ENCODE results near the gene GNG5. TPM values are rescaled to one million over a fixed set of nuclear protein-coding genes. Genes with fewer than 3 reads are reported as not detected.
A peak's percentile ranks its signal among the peaks of the same experiment; 100 is the strongest.
"Not testable (repeated sequence)": the region's sequence is repeated elsewhere in the genome, so short reads cannot be mapped to it uniquely, and the experiment has no call there.

The GNG5 gene
- total RNA-seq, 1 experiment from 2014 or later, result 32.2 TPM

DNA sequence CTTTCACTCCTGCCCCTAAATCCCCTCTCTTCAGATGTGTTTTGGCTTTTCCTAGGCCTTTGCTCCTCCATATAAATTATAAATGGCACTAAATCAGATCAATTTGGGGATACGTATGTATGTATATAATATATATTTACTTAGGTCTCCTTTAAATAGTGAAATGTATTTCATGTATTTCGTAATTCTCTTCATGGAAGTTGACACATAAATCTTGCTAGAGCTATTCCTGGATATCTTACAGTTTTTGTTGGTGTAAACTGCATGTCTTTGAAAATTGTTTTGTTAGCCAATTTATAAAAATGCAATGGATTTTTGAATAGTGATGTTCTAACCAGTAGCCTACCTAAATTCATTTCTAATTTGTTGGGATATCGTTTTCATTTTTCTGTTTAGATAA, 18.3 kb downstream of the GNG5 start:
- DNase-seq (ENCODE audit: low spot score), result no peak

DNA sequence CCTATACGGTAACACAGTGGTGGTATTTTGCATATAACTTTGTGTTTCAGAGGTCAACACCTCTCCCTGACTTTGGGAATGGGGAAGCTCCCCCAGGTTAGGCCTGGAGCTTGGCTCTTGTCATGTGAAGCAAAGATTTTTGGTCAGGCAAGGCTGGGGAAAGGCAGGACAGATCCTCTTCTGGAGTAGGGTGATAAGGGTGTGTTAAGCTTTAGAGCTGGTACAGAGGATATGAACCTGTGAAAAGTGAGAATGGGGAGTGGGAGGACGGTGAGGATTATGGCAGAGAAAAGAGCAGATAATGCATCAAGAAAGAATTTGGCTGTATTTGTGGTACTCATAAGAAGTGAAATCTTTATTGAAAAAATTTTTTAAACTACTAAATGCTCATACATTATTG, 25.1 kb downstream of the GNG5 start:
- DNase-seq (ENCODE audit: low spot score), result no peak

DNA sequence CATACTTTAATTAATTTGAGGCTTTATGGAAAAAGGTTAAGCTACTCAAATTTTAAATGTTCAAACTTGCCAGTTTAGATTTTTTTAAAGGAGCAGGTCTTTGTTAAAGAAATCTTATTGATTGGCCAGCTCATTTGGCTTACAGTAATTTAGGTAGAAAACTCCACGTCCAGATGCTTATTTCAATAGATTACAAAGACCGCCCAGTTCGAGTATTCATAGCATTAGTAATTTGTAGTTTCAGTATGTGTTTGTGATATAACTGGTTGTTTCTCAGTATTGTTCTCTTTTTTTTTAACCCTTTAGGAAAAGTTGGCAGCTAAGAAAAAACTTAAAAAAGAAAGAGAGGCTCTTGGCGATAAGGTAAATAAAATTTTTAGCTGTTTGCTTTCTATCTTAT, 25.7 kb downstream of the GNG5 start:
- DNase-seq (ENCODE audit: low spot score), result no peak

DNA sequence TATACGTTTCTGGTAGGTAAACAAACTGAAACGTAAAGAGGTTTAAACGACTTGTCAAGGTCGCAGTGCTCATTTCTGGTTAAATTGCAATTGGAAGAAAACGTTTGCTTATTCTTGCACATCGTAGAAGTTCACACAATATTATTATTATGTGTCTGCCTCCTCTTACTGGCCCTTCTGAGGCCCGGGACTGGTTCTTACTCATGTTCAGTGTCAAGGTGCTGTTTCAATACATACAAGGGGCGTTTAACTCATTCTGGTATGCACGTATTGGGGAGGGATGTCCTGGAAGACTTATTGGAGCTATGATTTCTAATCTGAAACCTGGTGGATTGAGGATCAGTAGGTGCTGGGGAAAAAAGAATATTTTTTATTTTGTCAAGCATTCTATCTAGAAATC, 26.4 kb downstream of the GNG5 start:
- DNase-seq (ENCODE audit: low spot score), result no peak

DNA sequence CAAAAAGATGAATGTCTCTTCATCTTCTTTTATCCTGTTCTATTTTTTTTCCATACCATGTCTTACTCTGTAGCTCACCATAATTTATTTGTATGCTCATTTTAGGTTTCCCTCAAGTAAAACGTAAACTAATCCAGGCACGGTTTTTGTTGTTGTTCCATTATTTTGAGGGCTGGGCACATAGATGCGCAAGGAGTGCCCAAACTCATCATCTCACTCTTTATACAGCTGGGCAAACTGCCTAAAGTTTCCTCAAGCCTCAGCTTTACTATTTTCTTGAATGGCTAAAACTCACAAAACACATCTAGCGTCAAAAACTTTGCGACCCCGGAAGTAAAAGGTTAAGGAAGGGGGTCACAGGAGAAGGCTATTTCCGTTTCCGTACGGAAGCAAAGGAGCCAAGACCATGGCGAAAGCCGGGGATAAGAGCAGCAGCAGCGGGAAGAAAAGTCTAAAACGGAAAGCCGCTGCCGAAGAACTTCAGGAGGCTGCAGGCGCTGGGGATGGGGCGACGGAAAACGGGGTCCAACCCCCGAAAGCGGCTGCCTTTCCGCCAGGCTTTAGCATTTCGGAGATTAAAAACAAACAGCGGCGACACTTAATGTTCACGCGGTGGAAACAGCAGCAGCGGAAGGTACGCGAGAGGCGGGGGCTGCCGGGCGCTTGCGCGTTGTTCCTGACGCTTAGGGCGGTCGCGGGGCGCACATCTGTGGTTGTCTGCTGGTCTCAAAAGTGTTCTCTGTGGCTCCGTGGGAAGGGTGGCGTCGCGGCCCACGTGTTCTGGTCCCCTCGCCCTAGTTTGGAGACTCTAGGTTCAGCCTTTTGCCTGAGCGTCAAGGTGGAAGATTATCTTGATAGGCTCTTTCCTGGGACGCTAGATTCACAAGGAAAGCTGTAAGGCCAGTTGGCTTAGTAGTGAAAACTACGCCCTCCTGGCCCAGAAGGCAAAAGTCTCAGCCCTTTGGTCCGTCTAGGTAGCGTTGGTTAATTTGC, 27.2 kb downstream of the GNG5 start, which contains the start of gene RPF1:
TSS of gene RPF1 (plus strand) at position 391 of the 993 bp plus-strand sequence. CDS start at position 407, 16 bp downstream.
- DNase-seq (ENCODE audit: low spot score), result peak; percentile 63

DNA sequence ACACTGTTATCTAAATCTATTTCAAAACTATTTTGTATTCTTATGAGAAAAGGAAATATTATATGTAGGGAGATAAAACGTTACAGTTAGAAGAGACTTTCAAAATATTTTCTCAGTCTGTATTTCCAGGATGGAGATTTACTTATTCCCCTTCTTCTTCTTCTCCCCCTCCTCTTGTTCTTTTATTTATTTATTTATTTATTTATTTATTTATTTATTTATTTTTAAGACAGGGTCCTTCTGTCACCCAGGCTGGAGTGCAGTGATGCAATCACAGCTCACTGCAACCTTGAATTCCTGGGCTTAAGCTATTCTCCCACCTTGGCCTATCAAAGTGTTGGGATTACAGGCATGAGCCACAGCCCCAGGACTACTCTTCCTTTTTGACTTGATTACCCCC, 30.2 kb downstream of the GNG5 start:
- no peak for DNase-seq (ENCODE audit: low spot score)

DNA sequence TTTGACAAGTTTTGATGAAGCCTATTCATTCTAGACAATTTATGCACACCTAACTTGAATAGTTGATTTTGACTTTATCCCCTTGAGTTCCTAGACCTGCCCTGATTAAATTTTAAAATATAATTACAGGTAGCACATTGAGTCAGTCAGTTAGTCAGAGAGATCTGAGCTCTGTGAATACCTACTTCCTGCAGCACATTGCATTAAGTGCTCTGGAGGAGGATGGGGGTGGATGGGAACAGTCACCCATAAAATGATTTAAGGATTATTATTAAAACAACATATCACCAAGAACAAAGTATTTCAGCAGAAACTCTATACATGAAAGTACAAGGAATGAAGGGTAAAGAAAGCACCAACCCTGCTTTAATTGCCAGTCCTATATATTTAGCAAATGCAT, 39.1 kb downstream of the GNG5 start:
- DNase-seq (ENCODE audit: low spot score), result no peak

DNA sequence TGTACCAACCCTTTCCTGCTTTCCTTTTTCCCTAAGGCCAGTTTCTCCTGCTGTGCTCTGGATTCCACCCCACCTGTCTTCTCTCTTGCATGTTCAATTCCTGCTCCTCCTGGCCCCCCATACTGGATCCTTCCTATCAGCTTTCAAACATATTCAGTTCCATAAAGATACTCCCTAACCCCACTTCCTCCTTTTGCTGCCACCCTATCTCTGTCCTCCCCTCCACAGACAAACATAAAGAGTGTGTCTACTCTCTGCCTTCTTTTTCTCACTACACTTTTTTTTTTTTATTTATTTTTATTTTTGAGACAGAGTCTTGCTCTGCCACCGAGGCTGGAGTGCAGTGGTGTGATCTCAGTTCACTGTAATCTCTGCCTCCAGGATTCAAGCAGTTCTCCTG, 44.3 kb downstream of the GNG5 start:
- DNase-seq (ENCODE audit: low spot score), result no peak

DNA sequence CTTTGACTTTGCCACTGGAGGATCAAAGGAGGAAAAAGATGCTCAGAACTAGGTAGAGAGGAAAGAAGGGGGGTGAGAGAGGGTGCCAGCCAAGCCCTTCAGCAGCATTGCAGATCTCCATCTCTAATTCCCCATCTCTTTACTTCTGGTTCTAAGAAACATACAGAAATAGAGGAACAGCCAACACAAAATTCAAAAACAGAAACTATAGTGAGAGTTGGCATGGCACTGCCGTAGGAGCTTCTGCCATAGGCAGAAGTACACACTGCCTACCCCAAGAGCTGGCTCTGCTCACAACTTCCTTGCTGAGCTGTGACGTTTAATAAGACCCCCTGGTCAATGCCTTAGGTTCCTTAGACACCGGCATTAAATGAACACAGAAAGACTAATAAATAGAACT, 53.9 kb downstream of the GNG5 start:
- no peak for DNase-seq (ENCODE audit: low spot score)

DNA sequence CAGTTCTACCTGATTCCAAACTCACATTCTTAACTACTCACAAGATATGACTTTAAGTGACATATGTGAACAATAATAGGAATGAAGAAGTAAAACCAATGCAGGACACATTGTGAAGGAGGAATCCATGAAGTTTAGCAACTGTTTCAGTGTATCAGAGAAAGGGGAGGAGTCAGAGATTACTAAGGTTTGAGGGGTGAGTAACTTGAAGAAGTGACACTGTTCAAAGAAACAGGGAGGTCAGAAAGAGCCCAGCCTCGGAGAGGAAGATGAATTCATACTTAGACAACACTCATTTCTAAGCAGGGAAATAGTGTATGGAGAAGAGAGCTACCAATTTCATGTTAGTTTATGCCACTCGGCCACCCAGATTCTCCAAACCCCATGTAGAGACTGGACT, 55.5 kb downstream of the GNG5 start:
- no peak for DNase-seq (ENCODE audit: low spot score)

DNA sequence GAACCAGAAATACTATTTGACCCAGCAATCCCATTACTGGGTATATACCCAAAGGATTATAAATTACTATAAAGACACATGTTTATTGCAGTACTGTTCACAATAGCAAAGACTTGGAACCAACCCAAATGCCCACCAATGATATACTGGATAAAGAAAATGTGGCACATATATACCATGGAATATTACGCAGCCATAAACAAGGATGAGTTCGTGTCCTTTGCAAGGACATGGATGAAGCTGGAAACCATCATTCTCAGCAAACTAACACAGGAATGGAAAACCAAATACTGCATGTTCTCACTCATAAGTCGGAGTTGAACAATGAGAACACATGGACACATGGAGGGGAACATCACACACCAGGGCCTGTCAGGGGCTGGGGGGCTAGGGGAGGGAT, 57.7 kb downstream of the GNG5 start:
- not testable (repeated sequence) for DNase-seq (ENCODE audit: low spot score)

Other genes with a start within 250 kb of the GNG5 start
- 0.24 and 0.93 TPM in 2 replicates for gene SAMD13, start 204.9 kb downstream of the GNG5 start, total RNA-seq (2014; rRNA removed; shearing (Covaris generic))
- gene DNASE2B, start 108.1 kb downstream of the GNG5 start, total RNA-seq (2014; rRNA removed; shearing (Covaris generic)), result not detected in 2 replicates
- 40.9 and 54.9 TPM in 2 replicates for gene RPF1, start 27.3 kb downstream of the GNG5 start, total RNA-seq (2014; rRNA removed; shearing (Covaris generic))
- not detected in 2 replicates for gene SPATA1, start 195 bp downstream of the GNG5 start, total RNA-seq (2014; rRNA removed; shearing (Covaris generic))
- gene CTBS, start 67.9 kb upstream of the GNG5 start, total RNA-seq (2014; rRNA removed; shearing (Covaris generic)), result 10.5 and 12.3 TPM in 2 replicates
- gene SSX2IP, start 183.9 kb upstream of the GNG5 start, total RNA-seq (2014; rRNA removed; shearing (Covaris generic)), result 19.2 and 26.7 TPM in 2 replicates